G401.6 (cell line): ENCODE measurements around the gene ANO2.

Experiments used
- FAIRE-seq: peaks from 2 replicates; lab custom pipeline; 2012; peaks lifted over from hg19 to GRCh38; lab: Jason Lieb, UNC

ANO2 gene

GRCh38 chr12:5658339-5658941, 286.6 kb downstream of the ANO2 start:
- peak; percentile 91 for FAIRE-seq

- FAIRE-seq: no peak
These were observed 288.2 kb downstream of the ANO2 start for GRCh38 chr12:5656836-5657235.

DNA sequence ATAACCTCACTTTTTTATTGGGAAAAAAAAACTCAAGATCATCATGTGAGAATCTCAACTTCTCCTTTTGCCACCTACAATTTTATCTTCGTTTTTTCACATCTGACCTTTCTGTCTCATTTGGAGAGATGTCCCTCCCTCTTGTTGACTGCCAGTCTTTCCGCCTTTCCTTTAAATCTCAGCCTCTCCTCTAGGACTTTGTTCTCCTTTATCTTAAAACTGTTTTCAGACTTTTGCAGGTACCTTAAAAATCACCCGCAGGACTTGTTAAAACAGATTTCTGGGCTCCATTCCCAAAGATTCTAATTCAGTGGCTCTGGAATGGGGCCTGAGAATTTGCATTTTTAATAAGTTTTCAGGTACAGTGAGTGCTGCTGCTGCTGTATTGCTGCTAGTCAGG, 289.9 kb downstream of the ANO2 start:
- no peak for FAIRE-seq

GRCh38 chr12:5654019-5654418, 291.0 kb downstream of the ANO2 start:
- no peak for FAIRE-seq

DNA sequence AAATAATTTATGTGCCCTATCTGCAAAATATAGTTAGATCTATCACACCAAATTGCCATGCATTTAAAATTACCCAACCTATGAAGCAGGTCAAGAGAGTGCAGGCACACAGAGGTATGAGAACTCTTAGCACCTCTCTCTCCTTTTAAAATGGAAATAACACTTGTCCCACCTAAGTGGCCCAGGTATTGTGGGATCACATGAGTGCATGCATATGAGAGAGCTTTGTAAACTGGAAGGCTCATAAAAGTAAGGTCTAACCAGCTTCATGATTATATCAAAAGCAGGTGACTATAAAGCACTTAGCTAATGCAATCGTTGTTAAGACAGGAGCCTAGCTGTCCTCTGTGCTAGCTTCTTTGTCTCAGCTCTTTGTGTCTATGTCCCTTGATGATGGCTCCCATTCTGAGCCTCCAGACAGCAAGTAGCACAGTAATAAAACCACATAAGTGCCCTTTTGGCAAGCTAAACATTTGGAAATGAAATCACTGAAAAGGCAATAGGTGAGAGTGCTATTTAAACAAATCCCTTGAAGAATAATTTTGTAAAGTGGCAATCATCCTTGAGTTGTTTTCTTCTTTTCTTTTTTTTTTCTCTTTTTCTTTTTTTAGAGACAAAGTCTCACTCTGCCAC, 294.1 kb downstream of the ANO2 start:
- FAIRE-seq: no peak

DNA sequence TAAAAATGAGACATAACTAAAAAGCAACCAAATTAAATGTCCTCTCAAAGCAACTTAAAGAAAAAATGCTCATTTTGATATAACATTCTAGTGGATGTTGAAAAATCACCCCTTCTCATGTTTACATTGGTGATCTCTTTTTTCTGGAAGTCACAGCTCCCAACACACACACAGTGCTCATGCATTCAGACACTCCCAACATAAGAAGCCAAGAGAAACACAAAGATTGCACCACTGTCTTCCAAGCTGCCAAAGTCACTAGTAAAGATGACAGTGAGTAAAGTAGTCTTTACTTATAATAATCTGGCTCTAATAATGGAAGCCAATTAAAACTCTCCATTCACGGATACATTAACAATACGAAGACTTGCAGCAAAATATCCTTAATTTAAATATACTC, 294.8 kb downstream of the ANO2 start:
- FAIRE-seq: no peak

DNA sequence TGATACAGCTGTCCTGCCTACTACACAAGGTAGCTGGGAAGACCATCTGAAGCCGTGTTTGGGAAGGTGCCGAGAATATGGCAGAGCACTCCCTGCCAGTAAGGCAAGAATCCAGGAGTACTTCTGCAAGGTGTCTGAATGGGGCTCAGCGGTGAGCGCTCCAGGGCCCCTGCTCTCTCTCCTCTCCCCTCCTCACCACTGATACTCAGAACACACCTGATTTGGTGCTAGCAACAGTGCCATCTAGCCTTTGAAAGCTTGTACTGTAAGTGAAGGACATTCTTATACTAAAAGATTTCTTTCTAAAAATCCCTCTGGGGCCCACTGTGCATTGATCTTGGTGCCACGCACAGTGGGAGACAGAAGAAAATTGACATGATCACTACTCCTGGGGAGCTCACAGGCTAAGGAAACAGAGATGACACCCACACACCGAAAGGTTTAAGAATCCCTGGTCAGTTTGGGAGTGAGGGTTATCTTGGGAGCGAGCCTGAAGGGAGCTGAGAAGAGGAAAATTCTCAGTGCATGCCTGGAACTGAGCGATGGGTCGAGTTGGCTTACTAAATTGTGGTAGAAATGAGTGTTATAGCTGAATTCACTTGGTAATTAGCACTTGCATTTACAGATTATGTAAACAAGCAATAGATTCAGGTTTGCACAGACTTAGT, 296.2 kb downstream of the ANO2 start:
- no peak for FAIRE-seq

- FAIRE-seq: no peak
These were observed 301.8 kb downstream of the ANO2 start for GRCh38 chr12:5643266-5643665.

- FAIRE-seq: no peak
These were observed 307.4 kb downstream of the ANO2 start for GRCh38 chr12:5637698-5638097.

DNA sequence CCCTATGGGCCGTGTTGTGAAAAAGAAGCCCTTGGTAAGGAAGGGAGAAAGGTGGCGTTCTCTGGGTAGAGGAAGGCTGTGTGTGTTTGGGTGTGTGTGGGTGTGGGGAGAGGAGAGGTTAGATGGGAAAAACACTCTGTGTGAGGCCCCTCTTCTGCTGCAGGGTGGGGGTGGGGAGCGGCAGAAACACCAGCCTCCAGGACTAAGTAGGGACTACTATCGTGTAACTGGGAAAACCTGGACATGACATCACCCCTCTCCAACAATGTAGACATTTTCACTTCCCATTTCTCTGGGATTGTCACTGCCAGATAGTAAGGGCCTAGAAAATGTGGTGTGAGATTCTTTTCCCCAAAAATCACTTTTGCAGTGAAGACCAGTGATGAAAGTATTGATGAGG, 308.2 kb downstream of the ANO2 start:
- FAIRE-seq: no peak

GRCh38 chr12:5633106-5633505, 312.0 kb downstream of the ANO2 start:
- no peak for FAIRE-seq

DNA sequence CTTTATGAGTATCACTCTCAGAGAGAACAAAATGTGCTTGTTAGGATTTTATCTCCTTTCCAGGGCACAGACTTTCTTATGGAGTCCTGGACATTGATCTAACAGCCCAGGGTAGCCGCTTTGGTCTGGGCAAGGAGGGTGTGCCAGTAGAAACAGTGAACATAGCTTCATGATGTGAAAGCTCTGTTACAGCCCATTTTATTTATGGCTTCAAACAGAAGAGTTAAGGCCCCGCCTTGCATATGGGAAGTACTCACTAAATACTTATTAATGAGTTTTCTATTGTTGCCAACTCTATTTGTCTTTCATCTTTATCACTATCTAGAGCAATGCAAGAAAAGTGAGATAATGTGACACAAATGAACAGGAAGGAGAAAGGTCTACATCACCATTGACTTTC, 312.6 kb downstream of the ANO2 start:
- FAIRE-seq: no peak

DNA sequence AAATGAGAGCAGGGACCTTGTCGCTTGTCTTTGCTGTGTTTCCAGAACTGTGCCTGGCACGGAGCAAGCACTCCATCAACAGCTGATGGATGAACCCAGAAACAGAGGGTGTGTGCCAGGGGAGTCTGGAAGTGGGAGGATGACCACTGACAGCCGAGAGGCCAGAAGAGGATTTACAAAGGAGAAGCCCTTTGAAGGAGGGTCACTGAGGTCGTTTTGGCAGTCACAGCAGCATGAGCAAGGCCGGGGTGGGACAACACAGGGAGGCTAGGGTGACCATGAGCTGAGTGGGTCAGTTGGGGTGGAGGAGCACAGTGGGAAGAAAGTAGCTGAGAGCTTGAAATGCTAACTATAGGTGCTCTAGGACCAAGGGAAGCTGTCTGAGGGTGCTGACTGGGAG, 313.6 kb downstream of the ANO2 start:
- FAIRE-seq: no peak

- FAIRE-seq: no peak
These were observed 314.3 kb downstream of the ANO2 start for GRCh38 chr12:5630726-5631125.

DNA sequence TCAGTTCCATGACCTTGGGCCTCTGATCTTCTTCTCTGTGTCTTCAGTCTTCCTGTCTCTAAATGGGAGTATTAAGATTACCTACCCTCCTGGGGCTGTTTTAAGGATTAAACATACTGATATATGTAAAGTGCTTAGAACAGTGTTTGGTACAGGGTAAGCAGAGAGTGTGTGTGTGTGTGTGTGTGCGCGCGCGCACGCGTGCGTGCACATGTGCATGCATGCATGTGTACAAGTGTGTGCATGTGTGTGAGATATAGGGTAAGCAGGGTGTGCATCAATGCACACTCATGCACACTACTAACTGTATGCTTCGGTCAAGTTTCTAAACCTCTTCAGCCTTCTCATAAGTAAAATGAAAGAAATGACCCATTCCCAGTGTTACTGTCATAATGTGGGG, 316.6 kb downstream of the ANO2 start:
- FAIRE-seq: no peak

GRCh38 chr12:5627053-5627630, 317.9 kb downstream of the ANO2 start:
- FAIRE-seq: no peak

GRCh38 chr12:5626151-5626550, 318.9 kb downstream of the ANO2 start:
- FAIRE-seq: no peak

DNA sequence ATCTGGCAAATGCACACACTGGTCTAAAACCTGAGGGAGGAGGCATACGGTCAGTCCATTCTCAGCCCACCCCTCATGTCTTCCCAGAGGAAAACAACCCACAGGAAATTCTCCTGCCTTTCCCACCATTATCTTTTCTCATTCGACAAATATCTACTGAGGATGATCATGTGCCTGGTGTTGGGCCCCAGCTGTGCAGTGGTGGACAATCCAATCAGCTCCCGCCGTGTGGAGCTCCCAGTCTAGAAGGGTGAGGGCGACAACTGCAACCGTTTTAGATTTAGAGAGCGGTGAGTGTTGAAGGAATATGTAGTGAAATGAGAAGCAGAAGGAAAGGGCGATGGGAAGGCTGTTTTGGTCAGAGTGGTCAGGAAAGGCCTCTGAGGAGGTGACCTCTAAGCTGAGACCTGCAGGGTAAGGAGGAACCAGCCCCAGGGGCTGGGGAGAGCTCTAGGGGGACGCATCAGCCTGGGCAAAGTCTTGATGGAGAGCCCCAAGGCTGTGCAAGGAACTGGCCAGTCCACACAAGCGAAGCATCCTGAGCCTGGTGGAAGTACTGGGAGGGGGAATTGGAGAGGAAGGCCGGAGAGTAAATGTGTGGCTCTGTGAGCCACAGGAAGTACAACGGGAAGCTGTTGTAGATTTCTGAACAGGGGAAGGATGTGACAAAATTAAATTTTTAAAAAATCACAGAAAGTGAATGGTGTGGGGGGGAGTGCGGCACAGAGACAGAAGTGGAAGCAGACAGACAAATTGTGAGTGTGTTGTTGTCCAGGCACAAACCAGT, 320.4 kb downstream of the ANO2 start:
- FAIRE-seq: no peak

- no peak for FAIRE-seq
These were observed 321.6 kb downstream of the ANO2 start for GRCh38 chr12:5623411-5623810.

DNA sequence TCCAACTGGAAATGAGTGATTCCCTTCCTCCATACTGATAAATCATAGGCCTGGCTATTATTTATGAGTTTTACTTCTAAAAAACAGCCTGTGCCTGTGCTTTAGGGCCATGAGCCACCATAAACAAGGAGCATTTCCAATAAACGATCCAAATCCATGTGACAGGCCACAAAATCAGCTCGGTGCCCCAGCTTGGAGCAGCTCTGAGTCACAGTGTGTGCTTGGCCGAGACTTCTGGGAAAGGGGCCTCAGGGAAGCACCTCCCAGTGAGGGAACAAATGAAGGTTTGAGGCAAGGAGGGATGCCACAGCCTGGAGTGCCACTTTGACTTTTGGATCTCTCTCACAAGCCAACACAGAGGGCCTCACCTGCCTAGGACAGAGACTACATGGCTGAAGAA, 322.8 kb downstream of the ANO2 start:
- no peak for FAIRE-seq

DNA sequence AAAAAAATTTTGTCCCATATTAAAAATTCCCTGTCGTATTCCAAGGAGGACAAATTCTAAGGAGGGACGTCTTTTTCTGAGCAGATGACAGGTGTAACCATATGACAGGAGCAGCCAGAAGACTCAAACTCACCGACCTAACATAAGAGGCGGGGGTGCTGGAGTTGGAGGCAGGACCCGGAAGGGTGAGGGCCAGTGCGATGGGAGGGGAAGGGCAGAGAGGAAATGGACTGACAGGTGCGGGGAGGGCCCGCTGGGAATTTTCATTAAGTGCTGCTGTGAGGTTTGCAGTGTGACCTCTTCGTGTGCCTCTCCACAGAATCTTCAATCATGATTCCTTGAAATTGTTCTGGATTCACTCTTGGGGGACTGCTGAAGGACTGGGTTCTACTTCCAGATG, 323.7 kb downstream of the ANO2 start:
- FAIRE-seq: no peak

DNA sequence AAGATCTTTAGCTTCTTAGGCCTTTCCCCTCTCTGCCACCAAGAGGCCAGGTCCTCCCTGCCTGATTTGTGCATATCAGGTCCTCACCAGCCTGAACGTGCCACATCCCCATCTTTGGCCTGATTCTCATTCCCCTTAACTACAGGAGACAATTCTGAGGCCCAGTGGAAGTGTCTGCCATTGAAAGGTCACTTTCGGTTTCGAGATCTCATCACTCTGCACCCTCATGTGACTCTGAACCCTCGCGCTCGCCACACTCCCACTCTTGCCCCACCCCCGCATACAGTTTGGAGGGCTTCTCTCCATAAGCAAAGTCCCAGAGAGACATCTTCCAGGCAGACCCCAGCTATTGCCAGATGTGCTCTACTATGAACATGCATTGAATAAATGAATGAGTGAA, 324.2 kb downstream of the ANO2 start:
- no peak for FAIRE-seq

DNA sequence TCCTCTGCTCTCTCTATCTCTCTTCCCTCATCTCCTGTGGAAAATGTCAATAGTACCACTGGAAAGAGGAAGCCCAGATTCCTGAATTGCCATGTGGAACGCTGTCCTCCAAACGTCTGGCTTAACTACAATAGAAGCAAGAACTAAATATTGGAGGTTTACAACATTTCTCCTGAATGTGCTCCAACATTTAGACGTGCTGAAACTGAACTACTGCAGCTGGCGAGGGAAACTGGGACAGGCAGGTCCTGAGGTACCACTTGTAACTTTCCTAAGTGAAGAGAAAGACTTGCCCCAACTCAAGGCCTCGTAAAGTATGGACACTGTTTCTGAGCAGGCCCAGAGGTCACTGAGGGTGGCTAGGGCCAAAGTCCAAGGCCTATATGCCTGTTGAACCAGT, 325.4 kb downstream of the ANO2 start:
- FAIRE-seq: no peak
